ENCODE results near the gene PC. TPM values are rescaled to one million over a fixed set of nuclear protein-coding genes. Genes with fewer than 3 reads are reported as not detected.

Gene PC
- total RNA-seq, 2 experiments from 2014 or later = 5.6 to 6.5 TPM

DNA sequence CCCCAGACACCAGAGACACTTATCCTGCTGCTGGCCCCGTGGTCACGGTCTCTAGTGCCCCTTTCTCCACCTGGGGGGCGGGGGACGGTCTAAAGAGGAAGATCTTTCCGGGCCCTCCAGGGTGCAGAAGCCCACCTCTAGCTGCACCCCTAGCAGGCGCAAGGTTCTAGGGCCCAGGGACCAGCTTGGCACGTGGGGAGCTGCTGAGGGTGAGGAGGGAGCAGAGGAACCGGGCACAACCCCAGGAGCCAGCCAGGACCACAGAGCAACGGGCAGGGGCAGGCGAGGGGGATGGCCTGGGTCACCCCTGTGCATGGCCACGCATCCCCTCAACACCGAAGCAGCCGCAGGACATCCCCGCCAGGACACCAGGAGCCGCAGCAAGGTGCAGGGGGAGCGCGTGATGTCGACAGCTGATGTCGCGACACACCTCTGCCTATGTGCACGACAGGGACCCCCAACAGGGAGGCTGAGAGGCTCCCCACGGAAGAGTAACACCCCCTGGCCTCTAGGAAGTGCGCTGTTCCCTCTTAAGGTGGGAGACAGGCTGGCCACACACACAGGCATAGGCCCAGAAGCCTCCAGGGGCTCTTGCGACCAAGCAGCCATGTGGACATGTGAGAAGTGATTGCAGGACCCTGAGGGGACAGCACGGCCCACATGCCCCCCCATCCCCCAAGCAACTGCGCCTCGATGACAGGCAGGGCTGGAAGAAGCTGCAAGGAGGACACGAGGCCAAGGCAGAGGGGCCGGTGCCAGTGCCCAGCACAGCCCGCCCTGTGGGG is 96.2 kb downstream of the PC start:
- Mint-ChIP-seq H3K36me3 (ENCODE audit: low read depth) (peaks cover 2% of the 10 kb centered on the region), H3K27ac (no peak overlapping the region), H3K4me1 (ENCODE audit: low read depth) (no peaks in the 10 kb centered on the region), H3K27me3 (no peaks in the 10 kb centered on the region), H3K4me3 (no peak overlapping the region), H3K9me3 (no peaks in the 10 kb centered on the region)
- ChIA-PET POLR2A (no interaction called here), CTCF (no interaction called here)
- TF ChIP-seq, protein P1, sequence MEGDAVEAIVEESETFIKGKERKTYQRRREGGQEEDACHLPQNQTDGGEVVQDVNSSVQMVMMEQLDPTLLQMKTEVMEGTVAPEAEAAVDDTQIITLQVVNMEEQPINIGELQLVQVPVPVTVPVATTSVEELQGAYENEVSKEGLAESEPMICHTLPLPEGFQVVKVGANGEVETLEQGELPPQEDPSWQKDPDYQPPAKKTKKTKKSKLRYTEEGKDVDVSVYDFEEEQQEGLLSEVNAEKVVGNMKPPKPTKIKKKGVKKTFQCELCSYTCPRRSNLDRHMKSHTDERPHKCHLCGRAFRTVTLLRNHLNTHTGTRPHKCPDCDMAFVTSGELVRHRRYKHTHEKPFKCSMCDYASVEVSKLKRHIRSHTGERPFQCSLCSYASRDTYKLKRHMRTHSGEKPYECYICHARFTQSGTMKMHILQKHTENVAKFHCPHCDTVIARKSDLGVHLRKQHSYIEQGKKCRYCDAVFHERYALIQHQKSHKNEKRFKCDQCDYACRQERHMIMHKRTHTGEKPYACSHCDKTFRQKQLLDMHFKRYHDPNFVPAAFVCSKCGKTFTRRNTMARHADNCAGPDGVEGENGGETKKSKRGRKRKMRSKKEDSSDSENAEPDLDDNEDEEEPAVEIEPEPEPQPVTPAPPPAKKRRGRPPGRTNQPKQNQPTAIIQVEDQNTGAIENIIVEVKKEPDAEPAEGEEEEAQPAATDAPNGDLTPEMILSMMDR (IDR thresholded peaks at IDR 0.05) = no peak
- ATAC-seq = no peak
- DNase-seq = no peak
- intact Hi-C loops (cut with micrococcal nuclease) = no loop called here

DNA sequence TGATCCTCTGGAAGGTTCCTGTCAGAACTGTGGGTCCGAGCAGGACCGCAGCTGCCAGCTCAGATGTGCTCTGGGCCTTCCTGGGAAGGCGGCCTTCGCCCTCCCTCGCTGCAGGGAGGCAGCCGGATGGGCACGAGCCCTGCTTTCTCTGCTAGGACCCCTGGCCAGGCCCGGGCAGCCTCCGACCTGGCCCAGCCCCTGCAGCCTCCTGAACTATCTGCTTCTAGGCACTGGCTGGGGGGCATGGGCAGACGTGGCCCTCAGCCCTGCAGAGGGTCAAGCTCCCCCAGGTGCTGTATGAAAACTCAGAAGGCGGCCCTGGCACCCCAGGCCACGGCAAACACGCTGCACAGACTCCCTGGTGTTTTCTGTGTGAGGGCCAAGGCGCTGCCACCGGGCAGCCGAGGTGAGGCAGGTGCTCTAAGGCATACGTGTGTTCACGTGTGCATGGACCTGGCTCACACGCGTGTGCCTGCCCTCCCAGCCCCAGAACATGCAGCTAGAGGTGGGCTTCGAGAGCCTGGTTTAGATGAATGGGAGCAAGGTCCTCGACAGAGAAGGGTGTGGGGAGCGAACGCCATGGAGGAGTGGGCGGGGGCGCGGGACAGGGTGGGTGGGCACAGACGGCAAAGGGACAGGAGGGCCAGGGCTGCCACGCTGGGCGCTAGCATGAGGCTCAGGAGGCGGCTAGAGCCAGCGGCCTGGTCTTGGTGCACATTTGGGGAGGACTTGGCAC is 97.0 kb downstream of the PC start:
- no peak overlapping the region for H3K27ac Mint-ChIP-seq

DNA sequence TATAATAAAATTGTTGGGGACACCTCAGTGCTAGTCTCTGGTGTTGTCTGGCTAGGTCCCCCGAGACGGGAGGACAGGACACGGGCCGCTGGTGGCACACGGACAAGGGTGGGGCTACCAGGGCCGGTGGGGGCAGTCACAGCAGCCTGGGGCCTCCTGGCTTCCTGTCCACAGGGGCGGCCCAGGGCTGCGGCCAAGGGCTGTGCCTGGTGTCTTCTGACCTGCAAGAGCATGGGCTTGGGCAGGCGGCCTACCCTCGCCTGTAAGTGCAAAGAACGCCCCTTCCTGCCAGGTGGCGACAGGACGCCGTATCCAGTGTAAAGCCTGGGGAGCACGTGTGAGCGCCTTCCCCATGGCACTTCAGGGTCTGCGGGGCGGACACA is 97.7 kb downstream of the PC start:
- ATAC-seq (no peak), DNase-seq (no peak)
- Mint-ChIP-seq H3K4me3 (no peak overlapping the region), H3K4me1 (ENCODE audit: low read depth) (peaks cover 5% of the 10 kb centered on the region), H3K27ac (no peak overlapping the region), H3K36me3 (ENCODE audit: low read depth) (peaks cover 4% of the 10 kb centered on the region), H3K9me3 (no peaks in the 10 kb centered on the region), H3K27me3 (no peaks in the 10 kb centered on the region)
- ChIA-PET POLR2A (no interaction called here), CTCF (no interaction called here)
- TF ChIP-seq, protein P1 (IDR thresholded peaks at IDR 0.05) = no peak
- intact Hi-C loops (cut with micrococcal nuclease) = no loop called here

More for the DNA sequence above, 97.0 kb downstream of the PC start:
- Mint-ChIP-seq H3K27me3 (no peaks in the 10 kb centered on the region), H3K36me3 (ENCODE audit: low read depth) (peaks cover 4% of the 10 kb centered on the region), H3K9me3 (no peaks in the 10 kb centered on the region), H3K4me3 (no peak overlapping the region), H3K4me1 (ENCODE audit: low read depth) (no peaks in the 10 kb centered on the region)
- intact Hi-C loops (cut with micrococcal nuclease) = no loop called here
- TF ChIP-seq, protein P1 (IDR thresholded peaks at IDR 0.05) = no peak
- ChIA-PET POLR2A (no interaction called here), CTCF (no interaction called here)
- ATAC-seq = no peak
- no peak for DNase-seq

DNA sequence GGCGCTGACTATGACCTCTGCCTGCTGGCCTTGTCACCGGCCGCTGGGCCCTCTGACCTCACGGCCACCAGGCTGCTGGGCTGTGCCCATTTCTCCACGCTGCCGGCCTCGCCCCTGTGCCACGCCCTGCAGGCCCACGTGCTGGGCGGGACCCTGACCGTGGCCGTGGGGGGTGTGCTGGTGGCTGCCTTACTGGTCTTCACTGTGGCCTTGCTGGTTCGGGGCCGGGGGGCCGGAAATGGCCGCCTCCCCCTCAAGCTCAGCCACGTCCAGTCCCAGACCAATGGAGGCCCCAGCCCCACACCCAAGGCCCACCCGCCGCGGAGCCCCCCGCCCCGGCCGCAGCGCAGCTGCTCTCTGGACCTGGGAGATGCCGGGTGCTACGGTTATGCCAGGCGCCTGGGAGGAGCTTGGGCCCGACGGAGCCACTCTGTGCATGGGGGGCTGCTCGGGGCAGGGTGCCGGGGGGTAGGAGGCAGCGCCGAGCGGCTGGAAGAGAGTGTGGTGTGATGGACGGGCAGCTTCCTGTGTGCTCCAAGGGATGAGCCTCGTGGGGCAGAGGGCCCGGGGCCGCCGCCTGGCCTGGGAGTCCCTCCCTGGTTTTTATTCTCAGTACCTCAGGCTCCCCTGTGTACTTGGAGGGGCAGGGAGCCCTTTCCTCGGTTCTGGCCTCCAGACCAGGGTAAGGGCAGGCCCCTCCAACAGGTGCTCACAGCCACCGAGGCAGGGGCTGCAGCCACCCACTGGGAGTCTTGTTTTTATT is 98.3 kb downstream of the PC start:
- ATAC-seq (no peak), DNase-seq (no peak)
- H3K36me3 Mint-ChIP-seq (ENCODE audit: low read depth) = peaks cover 4% of the 10 kb centered on the region
- intact Hi-C loops (cut with micrococcal nuclease) = no loop called here
- no peak overlapping the region for H3K4me3 Mint-ChIP-seq
- POLR2A ChIA-PET = no interaction called here
- TF ChIP-seq, protein P1 (IDR thresholded peaks at IDR 0.05) = no peak
- peaks cover 5% of the 10 kb centered on the region for H3K4me1 Mint-ChIP-seq (ENCODE audit: low read depth)
- H3K27ac Mint-ChIP-seq = no peak overlapping the region
- CTCF ChIA-PET = no interaction called here
- H3K9me3 Mint-ChIP-seq = no peaks in the 10 kb centered on the region
- no peaks in the 10 kb centered on the region for H3K27me3 Mint-ChIP-seq
